ENCODE data around the gene RBM18. TPM values are rescaled to one million over a fixed set of nuclear protein-coding genes. Genes with fewer than 3 reads are reported as not detected.

Gene RBM18
- polyA plus RNA-seq, 1 donor from 2014 or later: 48.8 TPM

- Histone ChIP-seq H3K4me3 (ENCODE audit: low read length) (no peak overlapping the region), H3K9me3 (ENCODE audit: low read length) (peaks cover 9% of the 10 kb centered on the region), H3K4me2 (ENCODE audit: low read length) (no peak overlapping the region), H3F3A (ENCODE audit: insufficient read depth, low read length, poor library complexity, severe bottlenecking) (no peaks in the 10 kb centered on the region), H2AFZ (ENCODE audit: low read depth, low read length) (no peak overlapping the region), H4K20me1 (ENCODE audit: insufficient read depth) (no peaks in the 10 kb centered on the region), H3K79me2 (replicated peaks; ENCODE audit: insufficient read depth, low read length) (no peaks in the 10 kb centered on the region), H3K27me3 (ENCODE audit: insufficient read depth, low read depth, low read length) (no peaks in the 10 kb centered on the region), H3K36me3 (ENCODE audit: insufficient read depth, low read length) (no peaks in the 10 kb centered on the region), H3K27ac (ENCODE audit: low read length) (no peak overlapping the region), H3K9me2 (ENCODE audit: insufficient read depth, low read length) (no peaks in the 10 kb centered on the region), H3K9ac (ENCODE audit: low read length) (no peak overlapping the region)
- TF ChIP-seq TAF1 (IDR thresholded peaks at IDR 0.05; ENCODE audit: low read depth) (no peak), REST (IDR thresholded peaks at IDR 0.05; ENCODE audit: borderline replicate concordance) (no peak)
Observed at GRCh38 chr9:122277285-122277897, 12.8 kb upstream of the RBM18 start.

GRCh38 chr9:122276096-122276495, 11.5 kb upstream of the RBM18 start:
- no peak overlapping the region for H2AFZ ChIP-seq (ENCODE audit: low read depth, low read length)
- no peak for TF ChIP-seq TAF1 (IDR thresholded peaks at IDR 0.05; ENCODE audit: low read depth)
- no peak for TF ChIP-seq MXI1 (conservative IDR thresholded peaks at IDR 0.05; ENCODE audit: poor library complexity, severe bottlenecking)
- no peak for TF ChIP-seq POLR2AphosphoS5 (IDR thresholded peaks at IDR 0.05)
- TF ChIP-seq EZH2 (IDR thresholded peaks at IDR 0.05; ENCODE audit: borderline replicate concordance, insufficient read depth, low read length, poor library complexity, severe bottlenecking): no peak
- no peak for TF ChIP-seq EP300 (conservative IDR thresholded peaks at IDR 0.05; ENCODE audit: poor library complexity, severe bottlenecking)
- TF ChIP-seq REST (IDR thresholded peaks at IDR 0.05; ENCODE audit: borderline replicate concordance): no peak
- TF ChIP-seq CTCF (IDR thresholded peaks at IDR 0.05; ENCODE audit: poor library complexity, severe bottlenecking): no peak
- no peaks in the 10 kb centered on the region for H3K79me2 ChIP-seq (replicated peaks; ENCODE audit: insufficient read depth, low read length)
- H3K36me3 ChIP-seq (ENCODE audit: insufficient read depth, low read length): no peaks in the 10 kb centered on the region
- H3K9me3 ChIP-seq (ENCODE audit: low read length): peaks cover 9% of the 10 kb centered on the region
- no peaks in the 10 kb centered on the region for H3K27me3 ChIP-seq (ENCODE audit: insufficient read depth, low read depth, low read length)
- no peak overlapping the region for H3K27ac ChIP-seq (ENCODE audit: low read length)
- H3F3A ChIP-seq (ENCODE audit: insufficient read depth, low read length, poor library complexity, severe bottlenecking): no peaks in the 10 kb centered on the region
- no peak overlapping the region for H3K4me2 ChIP-seq (ENCODE audit: low read length)
- no peak overlapping the region for H3K4me3 ChIP-seq (ENCODE audit: low read length)
- H4K20me1 ChIP-seq (ENCODE audit: insufficient read depth): no peaks in the 10 kb centered on the region
- no peak overlapping the region for H3K9ac ChIP-seq (ENCODE audit: low read length)
- no peaks in the 10 kb centered on the region for H3K9me2 ChIP-seq (ENCODE audit: insufficient read depth, low read length)
